ENCODE data around the gene ATF4. TPM values are rescaled to one million over a fixed set of nuclear protein-coding genes. Genes with fewer than 3 reads are reported as not detected.
A peak's percentile ranks its signal among the peaks of the same experiment; 100 is the strongest.
"Not testable (repeated sequence)": the region's sequence is repeated elsewhere in the genome, so short reads cannot be mapped to it uniquely, and the experiment has no call there.

Gene ATF4
- total and polyA plus RNA-seq, 7 donors: 246 to 1,369 (median 839) TPM

DNA sequence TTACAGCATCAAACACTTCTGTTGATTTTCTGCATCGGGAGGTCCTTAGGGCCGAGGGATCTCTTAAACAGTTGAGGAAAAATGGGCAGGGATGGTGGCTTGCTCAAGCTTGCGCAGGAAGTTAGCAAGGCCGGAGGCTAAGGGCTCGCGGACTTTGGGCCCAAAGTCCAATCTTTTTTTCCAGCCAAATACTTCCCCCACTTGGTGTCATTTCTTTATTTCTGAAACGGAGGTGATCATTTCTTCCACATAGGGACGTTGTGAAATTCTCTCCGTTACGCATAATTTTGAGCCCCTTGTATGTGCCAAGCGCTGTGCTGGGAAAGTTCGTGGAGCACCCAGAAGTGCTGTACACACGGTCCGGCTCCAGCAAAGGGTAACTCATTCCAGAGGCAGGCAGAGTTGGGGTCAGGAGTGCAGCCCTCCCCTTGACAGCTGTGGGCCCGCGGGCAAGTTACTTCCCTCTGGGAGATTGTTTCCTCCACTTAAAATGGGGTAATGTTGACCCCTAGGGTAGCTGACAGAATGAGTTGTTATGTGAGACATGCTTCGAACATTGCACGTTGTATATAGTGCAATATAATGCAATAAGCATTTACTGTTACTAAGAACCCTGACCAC is 17.5 kb upstream of the ATF4 start:
- no peak for TF ChIP-seq CTCF (IDR thresholded peaks at IDR 0.05)

DNA sequence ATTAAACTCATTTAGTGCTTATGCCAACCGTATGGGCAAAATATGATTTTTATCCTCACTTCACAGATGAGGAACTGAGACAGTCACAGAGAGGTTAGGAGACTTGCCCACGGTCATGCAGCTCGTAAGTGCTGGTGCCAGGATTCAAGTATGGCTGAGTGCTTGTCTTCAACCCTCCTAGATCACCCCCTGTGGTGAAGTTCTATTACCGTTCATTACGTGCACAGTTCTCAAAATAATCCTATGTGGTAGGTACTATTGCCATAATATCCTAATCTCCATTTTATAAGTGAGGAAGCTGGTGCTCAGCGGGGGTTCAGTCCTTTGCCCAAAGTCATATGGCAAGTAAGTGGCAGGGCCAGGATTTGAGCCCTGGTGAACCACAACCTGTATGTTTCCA is 16.7 kb upstream of the ATF4 start:
- no peak overlapping the region for H3K27ac ChIP-seq
- 51 to 67% (median 52%) methylated on average over 6 of the region's 6 CpGs for WGBS, 3 donors
- intact Hi-C loops (cut with DNase I): loop anchor here in 1 of 2 donors (2.0 kb wide), 2 partner anchors 15 to 25 kb away; no protein-coding TSS in a partner anchor
- H3K36me3 ChIP-seq (ENCODE audit: insufficient read depth in 1 of 2, low read depth in 1 of 2): peaks cover 9 to 51% of the 10 kb centered on the region in 2 donors
- no peaks in the 10 kb centered on the region for H3K9me3 ChIP-seq
- H3K4me1 ChIP-seq: peaks cover 19% of the 10 kb centered on the region
- DNase-seq (peak in 1 of 2 donors; percentile 15), ATAC-seq (no peak)
- H3K27me3 ChIP-seq (ENCODE audit: insufficient read depth in 3 of 3, low read length in 2 of 3): no peaks in the 10 kb centered on the region
- peak overlapping the region; percentile 87 for H3K4me3 ChIP-seq
- TF ChIP-seq CTCF (IDR thresholded peaks at IDR 0.05): no peak

More for the DNA sequence above, 17.5 kb upstream of the ATF4 start:
- Histone ChIP-seq H3K27me3 (ENCODE audit: insufficient read depth in 3 of 3, low read length in 2 of 3) (no peaks in the 10 kb centered on the region), H3K27ac (peak overlapping the region; percentile 91), H3K4me3 (peak overlapping the region; percentile 87), H3K9me3 (no peaks in the 10 kb centered on the region), H3K4me1 (peaks cover 19% of the 10 kb centered on the region), H3K36me3 (ENCODE audit: insufficient read depth in 1 of 2, low read depth in 1 of 2) (peaks cover 9 to 44% of the 10 kb centered on the region in 2 donors)
- DNase-seq (peak in 1 of 2 donors; percentile 37), ATAC-seq (peak in 1 of 4 donors; percentile 7)
- 5 to 8% (median 6%) methylated on average over 18 of the region's 18 CpGs for WGBS, 3 donors
- intact Hi-C loops (cut with DNase I): loop anchor here in 1 of 2 donors (2.0 kb wide), 2 partner anchors 16 to 26 kb away; no protein-coding TSS in a partner anchor

GRCh38 chr22:39504071-39504470 is 16.3 kb upstream of the ATF4 start:
- peaks cover 9 to 54% of the 10 kb centered on the region in 2 donors for H3K36me3 ChIP-seq (ENCODE audit: insufficient read depth in 1 of 2, low read depth in 1 of 2)
- H3K4me1 ChIP-seq: peaks cover 19% of the 10 kb centered on the region
- ATAC-seq: no peak
- 90 to 94% (median 94%) methylated on average over 16 of the region's 16 CpGs for WGBS, 3 donors
- H3K9me3 ChIP-seq: no peaks in the 10 kb centered on the region
- intact Hi-C loops (cut with DNase I): no loop called here
- TF ChIP-seq CTCF (IDR thresholded peaks at IDR 0.05): no peak
- H3K4me3 ChIP-seq: peak overlapping the region; percentile 87
- no peak overlapping the region for H3K27ac ChIP-seq
- peak in 1 of 2 donors; percentile 24 for DNase-seq
- no peaks in the 10 kb centered on the region for H3K27me3 ChIP-seq (ENCODE audit: insufficient read depth in 3 of 3, low read length in 2 of 3)

GRCh38 chr22:39507021-39507420 is 13.3 kb upstream of the ATF4 start:
- H3K27me3 ChIP-seq (ENCODE audit: insufficient read depth in 3 of 3, low read length in 2 of 3); intact Hi-C loops (cut with DNase I); H3K9me3 ChIP-seq; H3K4me3 ChIP-seq; H3K27ac ChIP-seq; ATAC-seq: not testable (repeated sequence)
- H3K36me3 ChIP-seq (ENCODE audit: insufficient read depth in 1 of 2, low read depth in 1 of 2): peaks cover 9 to 84% of the 10 kb centered on the region in 2 donors
- 70 to 80% (median 80%) methylated on average over 10 of the region's 10 CpGs for WGBS, 3 donors
- DNase-seq: peak in 1 of 2 donors; percentile 36
- peaks cover 13% of the 10 kb centered on the region for H3K4me1 ChIP-seq

DNA sequence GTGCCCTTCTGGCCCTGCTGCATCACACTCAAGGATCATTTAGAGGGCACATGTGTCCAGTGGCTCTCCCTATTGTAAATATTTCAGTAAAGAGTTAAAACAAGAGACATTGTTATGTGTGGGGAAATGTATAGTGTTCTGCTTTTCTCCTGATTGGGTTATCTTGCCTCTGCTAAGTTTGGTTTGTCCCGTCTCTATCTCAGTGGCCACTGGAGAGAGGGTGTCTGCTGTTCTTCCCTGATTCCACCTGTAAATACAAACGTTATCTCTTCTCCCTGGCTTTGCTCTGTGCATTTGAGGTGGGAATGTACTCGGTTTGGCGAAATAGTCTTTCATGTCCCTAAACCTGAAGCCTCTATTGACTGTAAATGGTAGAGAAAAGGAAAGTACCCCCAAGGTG is 12.0 kb upstream of the ATF4 start:
- DNase-seq: no peak
- intact Hi-C loops (cut with DNase I): no loop called here
- no peak overlapping the region for H3K4me3 ChIP-seq
- TF ChIP-seq CTCF (IDR thresholded peaks at IDR 0.05): no peak
- H3K27me3 ChIP-seq (ENCODE audit: insufficient read depth in 3 of 3, low read length in 2 of 3): no peaks in the 10 kb centered on the region
- H3K9me3 ChIP-seq: no peaks in the 10 kb centered on the region
- peaks cover 7% of the 10 kb centered on the region for H3K4me1 ChIP-seq
- peaks cover 13 to 98% of the 10 kb centered on the region in 2 donors for H3K36me3 ChIP-seq (ENCODE audit: insufficient read depth in 1 of 2, low read depth in 1 of 2)
- H3K27ac ChIP-seq: no peak overlapping the region
- ATAC-seq: no peak
- WGBS, 3 donors: 66 to 73% (median 72%) methylated on average over 4 of the region's 4 CpGs

Measured in psoas muscle (tissue), 8 donors.